HG03571 (cell line): ENCODE measurements around the gene ARHGEF26.

Experiments used
- ATAC-seq: cut with Tn5 transposase; IDR thresholded peaks from one replicate; pipeline ENCODE4 v1.9.1; 2021; ENCODE audit not compliant: unreplicated experiment

The ARHGEF26 gene

DNA sequence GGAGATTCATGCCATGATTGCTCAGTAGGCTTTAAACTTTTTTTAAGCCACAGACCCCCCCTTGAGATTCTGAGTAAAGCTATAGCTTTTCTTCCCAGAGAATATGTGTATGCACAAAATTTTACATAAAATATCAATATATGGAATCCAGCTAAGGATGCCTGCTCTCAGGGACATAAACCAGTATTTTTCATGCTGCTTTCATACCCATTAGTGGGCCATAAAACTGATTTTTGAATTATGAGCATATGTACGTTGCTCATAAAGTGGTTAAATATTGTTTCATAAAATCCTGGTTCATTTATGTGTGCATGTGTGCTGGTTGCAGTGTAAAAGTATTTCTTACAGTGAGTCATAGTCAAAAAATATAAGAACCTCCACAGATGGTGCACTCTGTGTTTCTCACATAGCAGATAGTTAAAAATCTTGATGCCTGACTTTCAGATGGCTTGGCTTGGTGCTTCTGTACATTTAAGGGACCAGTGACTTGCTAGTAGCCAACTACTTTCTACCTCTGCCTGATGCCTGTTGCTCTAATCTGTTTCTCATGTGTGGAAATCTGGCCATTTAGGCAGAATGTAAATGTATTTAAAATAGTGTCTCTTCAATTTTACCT lies 71.9 kb downstream of the ARHGEF26 start:
- ATAC-seq: no peak

DNA sequence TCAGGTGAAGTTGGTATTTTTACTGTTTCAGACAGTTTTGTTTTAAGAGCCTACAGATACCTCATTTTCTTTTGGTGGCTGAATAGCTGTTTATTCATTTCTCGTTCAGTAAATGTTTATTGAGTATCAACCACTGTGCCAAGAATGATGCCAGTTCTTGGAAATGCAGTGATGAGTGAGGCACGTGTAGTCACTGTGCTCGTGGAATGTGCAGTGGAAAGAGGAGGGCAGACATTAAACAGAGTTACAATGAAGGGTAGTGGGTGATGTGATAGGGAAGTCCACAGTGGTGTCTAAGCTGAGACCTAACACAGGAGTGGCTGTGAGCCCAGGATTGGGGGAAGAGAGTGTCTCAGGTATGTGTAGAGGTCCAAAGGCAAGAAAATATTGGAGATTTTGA lies 73.7 kb downstream of the ARHGEF26 start:
- no peak for ATAC-seq

- ATAC-seq: no peak
Observed at GRCh38 chr3:154195620-154196356, 74.6 kb downstream of the ARHGEF26 start.

GRCh38 chr3:154197751-154198150 lies 76.6 kb downstream of the ARHGEF26 start:
- no peak for ATAC-seq

DNA sequence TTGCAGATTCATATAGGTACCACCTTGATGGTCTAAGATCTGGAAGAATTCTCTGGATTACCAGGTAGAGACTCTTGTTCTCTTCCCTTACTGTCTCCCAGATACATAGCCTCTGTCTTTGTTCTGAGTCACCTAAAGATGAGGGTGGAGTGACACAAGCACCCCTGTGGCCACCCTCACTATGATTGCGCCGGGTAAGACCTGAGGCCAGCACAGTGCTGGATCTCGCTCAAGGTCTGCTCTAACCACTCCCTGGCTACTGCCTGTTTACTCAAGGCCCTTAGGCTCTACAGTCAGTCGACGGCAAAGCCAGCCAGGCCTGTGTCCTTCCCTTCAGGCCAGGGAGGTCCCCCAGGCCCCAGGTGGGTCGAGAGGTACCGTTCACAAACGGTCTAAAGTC lies 88.3 kb downstream of the ARHGEF26 start:
- no peak for ATAC-seq

DNA sequence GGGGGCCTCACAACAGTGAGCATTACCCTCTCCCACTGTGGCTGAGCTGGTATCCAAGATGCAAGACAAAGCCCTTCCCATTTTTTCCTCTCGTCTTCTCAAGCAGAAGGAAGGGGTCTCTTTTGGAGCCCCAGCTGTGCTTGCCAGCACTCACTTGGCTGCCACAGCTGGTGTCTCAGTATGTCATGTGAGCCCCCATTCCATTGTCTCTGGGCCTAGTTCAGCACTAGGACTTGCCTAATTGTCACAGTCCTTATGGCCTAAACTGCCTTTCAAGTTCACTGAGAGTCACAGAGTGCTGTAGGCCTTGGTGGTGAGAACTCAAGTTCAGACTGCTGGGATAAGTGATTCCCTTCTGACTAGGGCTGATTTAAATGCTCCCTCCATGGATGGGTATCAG lies 89.8 kb downstream of the ARHGEF26 start:
- ATAC-seq: no peak

- ATAC-seq: no peak
Observed at GRCh38 chr3:154214306-154214705, 93.1 kb downstream of the ARHGEF26 start.

DNA sequence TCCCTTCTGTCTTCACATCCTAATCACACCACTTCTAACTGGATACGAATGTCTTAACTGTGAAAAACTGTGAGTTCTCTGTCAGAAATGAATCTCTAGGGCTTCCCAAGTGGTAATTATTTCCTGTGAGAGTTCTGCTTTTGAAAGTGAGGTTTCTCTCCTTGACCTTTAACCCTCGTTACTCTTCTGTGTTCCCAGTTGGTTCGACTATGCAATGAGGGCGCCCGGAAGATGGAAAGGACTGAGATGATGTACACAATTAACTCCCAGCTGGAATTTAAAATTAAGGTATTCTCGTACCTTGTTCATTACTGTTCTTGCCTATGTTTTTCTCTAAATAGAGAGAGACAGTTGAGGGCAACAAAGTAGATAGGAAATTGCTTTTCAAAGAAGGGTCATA lies 96.5 kb downstream of the ARHGEF26 start:
- no peak for ATAC-seq

GRCh38 chr3:154218728-154219127 lies 97.5 kb downstream of the ARHGEF26 start:
- no peak for ATAC-seq

DNA sequence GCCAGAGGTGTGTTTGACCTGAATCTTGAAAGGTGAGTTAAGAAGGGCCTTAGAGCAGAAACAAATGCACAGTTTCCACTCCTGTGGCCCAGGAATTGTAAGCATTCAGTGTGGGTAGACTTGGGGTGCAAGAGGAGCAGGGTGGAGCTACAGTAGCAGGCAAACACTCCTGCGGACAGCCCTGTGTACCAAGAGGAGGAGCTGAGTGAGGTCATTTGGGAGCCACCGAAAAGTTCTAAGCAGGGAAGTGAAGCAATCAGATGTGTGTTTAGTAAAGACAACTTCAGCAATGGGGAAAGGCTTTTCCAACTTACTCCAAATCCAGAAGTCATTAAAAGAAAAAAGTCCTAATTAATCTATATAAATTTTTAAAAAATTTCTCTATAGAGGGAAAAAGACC lies 99.3 kb downstream of the ARHGEF26 start:
- no peak for ATAC-seq

GRCh38 chr3:154223519-154223918 lies 102.3 kb downstream of the ARHGEF26 start:
- no peak for ATAC-seq

DNA sequence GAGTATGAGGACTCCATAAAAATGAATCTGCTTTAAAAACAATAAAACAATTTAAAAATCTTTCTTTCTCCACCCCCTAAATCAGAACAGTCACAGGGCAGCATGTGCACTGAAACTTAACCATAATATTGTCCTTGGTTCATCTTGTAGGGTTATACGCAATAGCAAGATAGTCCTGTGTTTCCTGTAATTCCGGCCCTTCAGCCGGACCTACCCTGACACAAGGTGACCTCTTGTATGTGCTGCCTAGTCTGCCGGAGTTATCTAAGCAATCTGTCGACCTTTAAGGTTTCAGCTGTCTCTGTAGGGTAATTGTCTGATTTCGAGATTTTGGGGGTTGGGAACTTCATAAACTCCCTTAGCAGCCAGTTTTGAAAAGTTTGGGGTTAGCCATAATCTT lies 103.2 kb downstream of the ARHGEF26 start:
- ATAC-seq: no peak

GRCh38 chr3:154224866-154225265 lies 103.7 kb downstream of the ARHGEF26 start:
- ATAC-seq: no peak

GRCh38 chr3:154225536-154225935 lies 104.3 kb downstream of the ARHGEF26 start:
- ATAC-seq: no peak

GRCh38 chr3:154227531-154227930 lies 106.3 kb downstream of the ARHGEF26 start:
- ATAC-seq: no peak

DNA sequence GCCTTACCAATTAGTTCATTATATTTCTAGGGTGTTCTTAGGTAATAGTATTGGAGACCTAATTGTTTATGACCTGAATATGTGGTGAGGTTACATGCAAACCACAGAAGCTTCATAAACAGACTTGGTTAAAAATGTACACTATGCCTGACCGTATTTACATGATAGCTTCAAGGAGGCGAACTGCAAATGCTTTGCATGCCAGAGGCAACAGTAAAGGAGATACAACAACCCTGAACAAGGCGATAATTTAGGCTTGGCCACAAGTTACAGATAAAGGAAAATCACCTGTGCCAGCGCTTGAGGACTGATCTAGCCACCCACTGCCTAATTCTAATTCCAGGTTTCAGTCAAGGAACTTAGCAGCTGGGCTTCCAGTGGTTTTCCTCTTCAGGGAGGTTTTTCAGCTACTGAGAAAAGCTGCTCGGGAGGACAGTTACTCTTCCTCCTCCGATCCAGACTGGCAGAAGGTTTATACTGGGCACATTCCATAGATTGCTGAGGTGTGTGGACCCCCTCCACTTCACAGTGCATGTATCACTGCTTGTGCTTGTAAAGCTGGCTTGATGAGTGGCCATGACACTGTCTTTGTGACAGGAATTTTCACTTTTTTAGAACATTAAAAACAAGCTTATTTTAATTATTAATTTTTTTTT lies 107.5 kb downstream of the ARHGEF26 start:
- no peak for ATAC-seq

DNA sequence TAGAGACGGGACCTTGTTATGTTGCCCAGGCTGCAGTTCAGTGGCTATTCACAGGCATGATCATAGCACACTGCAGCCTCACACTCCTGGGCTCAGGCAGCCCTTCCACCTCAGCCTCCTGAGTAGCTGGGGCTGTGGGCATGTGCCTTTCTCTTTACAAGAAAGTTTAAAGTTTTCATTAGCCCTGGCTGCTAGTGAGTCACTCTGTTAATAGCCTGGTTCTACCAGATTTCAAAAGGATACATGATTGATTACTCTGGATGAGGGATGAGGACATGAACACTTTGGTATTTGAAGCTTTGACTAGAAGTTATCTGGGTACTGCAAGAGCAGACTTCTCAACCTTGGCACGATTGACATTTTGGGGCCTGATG lies 108.0 kb downstream of the ARHGEF26 start:
- ATAC-seq: no peak

DNA sequence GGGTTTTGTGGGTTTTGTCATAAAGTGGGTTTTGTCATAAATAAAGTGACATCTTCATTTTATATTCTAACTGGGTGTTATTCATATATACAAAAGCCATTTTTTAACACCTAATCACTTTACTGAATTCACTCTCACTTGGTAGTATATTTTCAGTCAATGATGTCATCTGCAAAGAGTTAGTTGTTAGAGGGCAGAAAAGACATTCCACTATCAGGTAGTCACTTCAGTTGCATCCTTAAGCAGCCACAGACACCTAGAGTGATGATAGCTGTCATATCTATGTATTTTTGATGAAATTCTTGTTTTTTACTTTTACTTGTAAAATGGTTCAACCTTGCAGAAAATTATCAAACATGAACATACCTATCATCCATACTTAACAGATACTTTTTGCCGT lies 114.1 kb downstream of the ARHGEF26 start:
- no peak for ATAC-seq

DNA sequence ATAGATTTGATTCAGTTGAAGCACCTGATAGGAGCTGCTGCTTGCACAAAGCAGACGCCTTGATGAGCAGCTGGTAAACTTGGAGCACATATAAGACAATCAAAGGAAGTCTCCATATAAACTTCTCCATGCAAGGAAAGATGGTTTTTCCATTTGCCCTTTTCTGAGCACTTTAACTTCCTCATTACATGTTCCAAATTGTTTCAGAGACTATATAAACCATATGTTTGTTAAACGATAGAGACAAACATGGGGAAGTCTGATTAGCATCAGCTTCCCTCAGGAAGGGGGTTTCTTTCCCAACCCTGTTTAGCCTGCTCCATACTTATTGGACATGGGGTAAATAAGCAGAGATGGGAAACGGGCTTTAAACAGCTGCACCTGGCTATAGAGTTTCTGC lies 115.1 kb downstream of the ARHGEF26 start:
- ATAC-seq: no peak

GRCh38 chr3:154240235-154240634 lies 119.0 kb downstream of the ARHGEF26 start:
- no peak for ATAC-seq

DNA sequence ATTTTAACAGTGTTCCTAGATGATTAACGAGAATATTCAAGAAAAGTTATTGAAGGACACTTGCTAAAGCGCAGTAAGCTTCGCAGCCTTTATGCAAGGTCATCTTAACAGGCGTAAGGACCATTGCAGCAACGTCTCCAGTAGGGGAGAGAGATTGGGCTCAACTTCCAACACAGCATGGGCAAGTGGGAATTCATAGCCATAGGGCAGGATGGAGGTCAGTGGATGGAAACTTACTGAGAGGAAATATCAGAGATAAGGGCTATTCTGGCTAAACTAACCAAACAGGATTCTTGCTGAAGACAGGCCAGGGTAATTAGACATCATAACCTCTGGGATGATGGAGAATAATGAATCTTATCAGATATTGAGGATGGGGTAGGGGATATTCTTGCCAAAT lies 120.3 kb downstream of the ARHGEF26 start:
- no peak for ATAC-seq

- ATAC-seq: no peak
Observed at GRCh38 chr3:154242766-154243165, 121.6 kb downstream of the ARHGEF26 start.
